ENCODE measurements around the gene SSX2.
"Not testable (repeated sequence)": the region's sequence is repeated elsewhere in the genome, so short reads cannot be mapped to it uniquely, and the experiment has no call there.

DNA sequence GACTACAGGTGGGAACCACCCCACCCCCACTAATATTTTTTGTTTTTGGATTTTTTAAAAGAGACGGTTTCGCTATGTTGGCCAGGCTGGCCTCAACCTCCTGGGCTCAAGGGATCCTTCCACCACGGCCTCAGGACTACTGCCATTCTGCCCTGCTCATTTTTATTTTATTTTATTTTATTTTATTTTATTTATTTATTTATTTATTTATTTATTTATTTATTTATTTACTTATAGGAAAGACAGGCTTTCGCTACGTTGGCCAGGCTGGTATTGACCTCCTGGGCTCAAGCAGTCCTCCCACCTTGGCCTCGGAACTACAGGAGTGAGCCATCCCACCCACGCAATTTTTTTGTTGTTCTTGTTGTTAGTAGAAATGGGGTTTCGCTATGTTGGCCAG is 51.5 kb downstream of the SSX2 start:
- not testable (repeated sequence) for TF ChIP-seq POLR2AphosphoS5, POLR2A (IDR thresholded peaks at IDR 0.05)
- TF ChIP-seq, protein P1, sequence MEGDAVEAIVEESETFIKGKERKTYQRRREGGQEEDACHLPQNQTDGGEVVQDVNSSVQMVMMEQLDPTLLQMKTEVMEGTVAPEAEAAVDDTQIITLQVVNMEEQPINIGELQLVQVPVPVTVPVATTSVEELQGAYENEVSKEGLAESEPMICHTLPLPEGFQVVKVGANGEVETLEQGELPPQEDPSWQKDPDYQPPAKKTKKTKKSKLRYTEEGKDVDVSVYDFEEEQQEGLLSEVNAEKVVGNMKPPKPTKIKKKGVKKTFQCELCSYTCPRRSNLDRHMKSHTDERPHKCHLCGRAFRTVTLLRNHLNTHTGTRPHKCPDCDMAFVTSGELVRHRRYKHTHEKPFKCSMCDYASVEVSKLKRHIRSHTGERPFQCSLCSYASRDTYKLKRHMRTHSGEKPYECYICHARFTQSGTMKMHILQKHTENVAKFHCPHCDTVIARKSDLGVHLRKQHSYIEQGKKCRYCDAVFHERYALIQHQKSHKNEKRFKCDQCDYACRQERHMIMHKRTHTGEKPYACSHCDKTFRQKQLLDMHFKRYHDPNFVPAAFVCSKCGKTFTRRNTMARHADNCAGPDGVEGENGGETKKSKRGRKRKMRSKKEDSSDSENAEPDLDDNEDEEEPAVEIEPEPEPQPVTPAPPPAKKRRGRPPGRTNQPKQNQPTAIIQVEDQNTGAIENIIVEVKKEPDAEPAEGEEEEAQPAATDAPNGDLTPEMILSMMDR (IDR thresholded peaks at IDR 0.05 in 8 of 11, conservative IDR thresholded peaks at IDR 0.05 in 3 of 11) = not testable (repeated sequence)
